Activated CD8-positive, alpha-beta memory T cell treated with anti-CD3 and anti-CD28 coated beads, Interleukin-2, amount 50 U/mL, for 48 hours (primary cell): ENCODE results near the gene MLPH.

Experiments used
- DNase-seq: peaks from one replicate; pipeline ENCODE4 v3.0.0-alpha.2; 2020

Gene MLPH

DNA sequence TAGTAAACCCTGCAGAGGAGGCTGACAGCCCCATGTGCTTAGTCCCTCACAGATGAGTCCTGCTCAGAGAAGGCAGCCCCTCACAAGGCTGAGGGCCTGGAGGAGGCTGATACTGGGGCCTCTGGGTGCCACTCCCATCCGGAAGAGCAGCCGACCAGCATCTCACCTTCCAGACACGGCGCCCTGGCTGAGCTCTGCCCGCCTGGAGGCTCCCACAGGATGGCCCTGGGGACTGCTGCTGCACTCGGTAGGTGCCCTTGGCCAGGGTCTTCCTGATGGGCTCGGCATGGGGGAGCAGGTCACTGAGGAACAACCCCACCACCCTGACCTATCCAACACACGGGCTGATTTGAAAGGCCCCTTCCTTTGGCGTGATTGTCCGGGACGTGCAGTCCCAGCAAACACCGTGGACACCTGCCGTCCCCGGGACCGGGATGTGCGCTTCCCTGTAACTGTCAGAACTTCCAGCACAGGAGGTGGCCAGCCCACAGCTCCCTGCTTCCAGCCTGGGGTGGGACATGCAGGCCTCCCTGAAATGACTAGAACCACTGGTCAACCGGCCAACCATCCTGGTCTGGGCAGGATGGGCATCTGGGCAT, 38.6 kb downstream of the MLPH start:
- DNase-seq = no peak

DNA sequence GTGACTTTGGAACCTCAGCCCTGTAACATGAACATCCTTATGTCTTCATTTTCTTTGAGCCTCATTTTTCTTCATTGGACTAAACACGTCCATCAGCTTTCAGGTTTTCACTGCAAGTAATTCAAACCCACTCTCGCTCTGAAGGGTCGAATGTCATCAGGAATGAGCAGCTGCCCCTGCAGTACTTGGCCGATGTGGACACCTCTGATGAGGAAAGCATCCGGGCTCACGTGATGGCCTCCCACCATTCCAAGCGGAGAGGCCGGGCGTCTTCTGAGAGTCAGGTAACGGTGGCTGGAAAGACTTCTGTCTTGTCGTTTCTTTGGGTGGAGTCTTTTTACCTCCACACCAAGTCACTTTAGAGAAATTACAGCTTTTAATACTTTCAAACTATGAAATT, 40.2 kb downstream of the MLPH start:
- DNase-seq = no peak

DNA sequence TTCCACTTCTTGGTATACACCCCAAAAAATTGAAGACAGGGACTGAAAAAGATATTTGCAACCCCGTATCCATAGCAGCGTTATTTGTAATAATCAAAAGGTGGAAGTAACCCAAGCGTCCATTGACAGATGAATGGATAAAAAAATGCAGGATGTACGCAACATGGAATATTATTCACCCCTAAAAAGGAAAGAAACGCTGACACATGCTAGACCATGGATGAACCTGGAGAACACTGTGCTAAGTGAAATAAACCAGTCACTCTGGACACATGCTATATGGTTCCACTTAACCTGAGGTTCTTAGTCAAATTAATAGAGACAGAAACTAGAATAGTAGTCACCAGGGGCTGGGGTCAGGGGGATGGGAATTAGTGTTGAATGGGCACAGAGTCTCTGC, 40.7 kb downstream of the MLPH start:
- no peak for DNase-seq

DNA sequence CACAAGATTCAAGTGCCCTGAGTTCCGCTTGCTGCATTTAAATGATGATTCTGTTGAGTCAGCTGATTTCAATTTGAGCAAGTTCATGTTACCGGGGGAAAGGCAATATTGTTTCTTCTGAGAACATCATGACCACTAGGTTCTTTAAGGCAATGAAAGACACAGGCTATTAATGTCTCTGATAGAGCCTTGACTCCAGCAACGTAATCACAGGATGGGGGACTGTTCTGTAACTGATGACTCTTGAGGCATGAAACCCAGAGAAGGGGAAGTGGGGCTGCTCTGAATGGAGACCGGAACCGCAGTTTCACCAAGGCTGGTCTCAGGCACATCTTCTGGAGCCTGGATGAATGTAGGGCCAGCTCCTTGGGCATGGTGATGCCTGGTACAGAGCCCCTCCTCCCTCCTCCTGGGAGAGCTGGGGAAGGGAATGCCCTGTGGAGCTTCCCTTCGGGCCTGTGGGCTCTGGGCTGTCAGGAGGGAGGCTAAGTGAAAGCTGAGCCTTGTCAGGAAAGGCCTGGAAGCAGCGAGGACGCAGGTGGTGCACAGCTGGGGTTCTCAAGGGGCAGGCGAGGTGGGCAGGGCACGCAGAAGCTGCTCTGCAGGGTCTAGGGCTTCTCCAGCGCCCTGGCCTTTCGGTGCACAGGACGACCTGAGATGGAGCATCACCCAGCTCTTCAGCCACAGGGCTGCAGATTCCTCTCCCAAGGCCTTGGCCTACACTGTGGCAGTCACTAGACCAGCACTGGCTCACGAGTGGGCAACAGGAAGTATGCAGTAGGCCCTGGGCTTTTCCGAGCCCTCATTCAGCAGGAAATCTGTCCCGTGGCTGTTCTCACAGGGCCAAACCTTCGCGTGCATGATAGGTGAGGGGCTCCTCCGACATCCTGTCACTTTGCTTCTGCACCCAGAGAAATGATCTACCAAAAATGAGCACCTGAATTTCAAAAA, 42.7 kb downstream of the MLPH start:
- DNase-seq = no peak

DNA sequence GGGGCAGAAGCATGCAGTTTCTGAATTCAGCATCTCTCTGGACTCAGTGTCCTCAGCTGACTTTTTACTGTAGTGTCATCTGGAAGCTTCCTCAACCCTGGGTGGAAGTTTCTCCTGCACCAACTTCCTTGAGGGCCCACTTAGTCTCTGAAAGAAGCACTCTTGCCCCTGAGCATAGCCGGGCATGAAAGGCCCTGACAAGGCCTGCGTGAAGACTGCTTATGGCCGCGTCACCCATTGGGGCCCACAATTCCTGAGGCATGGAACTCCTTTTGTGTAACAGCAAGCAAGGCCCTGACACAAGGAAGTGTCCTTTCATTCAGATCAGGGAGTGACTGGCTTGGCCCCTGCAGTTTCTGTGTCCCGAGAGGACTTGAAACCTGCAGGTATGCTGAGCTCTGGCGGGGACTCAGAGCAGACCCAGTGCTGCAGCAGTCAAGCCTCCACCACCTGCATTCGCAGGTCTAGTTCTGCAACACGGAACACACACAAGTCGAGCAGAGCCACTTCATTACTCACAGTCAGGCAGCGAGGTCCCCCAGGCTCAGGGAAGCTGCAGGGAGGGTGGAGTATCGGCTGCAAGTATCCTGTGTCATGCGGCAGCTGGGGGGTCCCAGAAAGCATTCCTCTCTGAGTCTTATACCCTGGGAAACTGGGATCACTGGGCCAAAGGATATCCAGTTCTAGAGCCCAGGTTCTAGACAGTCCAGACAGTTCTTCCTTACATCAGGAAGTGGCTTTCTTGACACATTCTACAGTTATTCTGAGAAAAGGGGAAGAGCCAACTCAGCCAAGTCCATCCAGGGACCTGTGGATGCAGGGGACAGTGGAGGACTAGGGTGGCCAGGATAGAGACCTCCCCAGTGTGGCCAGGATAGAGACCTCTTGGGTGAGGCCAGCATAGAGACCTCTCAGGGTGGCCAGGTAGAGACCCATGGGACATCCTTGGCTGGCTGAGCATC, 43.7 kb downstream of the MLPH start:
- DNase-seq = no peak

DNA sequence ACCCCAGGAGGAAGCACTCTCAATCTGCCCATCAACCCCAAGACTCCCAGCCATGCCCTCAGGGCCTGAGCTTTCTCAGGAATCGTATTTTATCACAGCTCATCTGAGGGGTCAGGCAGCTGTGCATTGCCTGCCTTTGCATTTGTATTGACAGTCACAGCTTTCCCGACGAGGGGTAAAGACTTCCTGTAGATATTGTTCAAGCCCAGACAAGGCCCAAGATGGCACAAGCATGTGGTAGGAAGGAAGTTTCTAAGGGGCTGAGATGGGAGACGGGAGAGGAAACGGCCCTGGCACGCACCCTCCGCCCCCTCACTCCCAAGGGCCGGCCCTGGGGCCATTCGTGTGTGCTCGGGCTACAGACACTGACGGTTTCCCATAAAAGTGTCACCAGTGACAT, 45.1 kb downstream of the MLPH start:
- no peak for DNase-seq

DNA sequence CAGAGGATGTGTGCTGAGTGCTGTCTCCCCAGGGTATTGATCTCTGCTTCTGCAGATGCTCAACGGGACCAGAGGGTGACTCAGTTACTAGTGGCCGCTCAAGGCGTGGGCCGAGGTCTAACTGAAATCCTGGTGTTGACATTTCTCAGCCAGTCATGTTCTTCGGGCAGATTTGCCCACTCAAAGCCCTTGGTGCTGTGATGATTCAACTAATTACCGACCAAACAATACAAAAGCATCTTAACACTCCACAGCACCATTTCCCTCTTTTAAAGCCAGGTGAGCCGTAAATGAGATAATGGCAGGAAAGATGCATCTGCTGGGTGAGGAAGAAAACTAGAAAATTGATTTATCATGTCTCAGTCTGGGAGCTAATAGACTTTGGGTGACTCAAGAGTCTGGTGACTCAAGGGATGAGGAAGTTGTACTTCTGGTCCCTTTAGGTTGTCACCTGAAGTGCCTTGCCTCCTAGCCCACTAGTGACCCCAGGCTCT, 46.7 kb downstream of the MLPH start:
- no peak for DNase-seq

DNA sequence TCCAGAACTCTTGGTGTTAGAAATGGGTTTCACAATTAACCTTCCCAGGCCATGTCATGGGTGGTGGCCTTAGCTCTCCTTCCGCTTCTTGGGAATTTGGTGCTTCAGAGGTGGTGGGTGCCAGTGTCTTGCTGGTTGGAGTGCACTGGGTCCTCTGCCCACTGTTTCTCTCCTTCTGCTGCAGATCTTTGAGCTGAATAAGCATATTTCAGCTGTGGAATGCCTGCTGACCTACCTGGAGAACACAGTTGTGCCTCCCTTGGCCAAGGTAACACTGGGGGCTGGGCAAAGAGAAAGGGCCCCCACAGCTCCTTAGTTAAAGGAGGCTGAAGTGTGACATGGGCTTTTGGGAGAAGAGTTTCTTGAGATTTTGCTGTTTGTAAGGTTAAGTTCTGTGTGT, 47.3 kb downstream of the MLPH start:
- DNase-seq = no peak

DNA sequence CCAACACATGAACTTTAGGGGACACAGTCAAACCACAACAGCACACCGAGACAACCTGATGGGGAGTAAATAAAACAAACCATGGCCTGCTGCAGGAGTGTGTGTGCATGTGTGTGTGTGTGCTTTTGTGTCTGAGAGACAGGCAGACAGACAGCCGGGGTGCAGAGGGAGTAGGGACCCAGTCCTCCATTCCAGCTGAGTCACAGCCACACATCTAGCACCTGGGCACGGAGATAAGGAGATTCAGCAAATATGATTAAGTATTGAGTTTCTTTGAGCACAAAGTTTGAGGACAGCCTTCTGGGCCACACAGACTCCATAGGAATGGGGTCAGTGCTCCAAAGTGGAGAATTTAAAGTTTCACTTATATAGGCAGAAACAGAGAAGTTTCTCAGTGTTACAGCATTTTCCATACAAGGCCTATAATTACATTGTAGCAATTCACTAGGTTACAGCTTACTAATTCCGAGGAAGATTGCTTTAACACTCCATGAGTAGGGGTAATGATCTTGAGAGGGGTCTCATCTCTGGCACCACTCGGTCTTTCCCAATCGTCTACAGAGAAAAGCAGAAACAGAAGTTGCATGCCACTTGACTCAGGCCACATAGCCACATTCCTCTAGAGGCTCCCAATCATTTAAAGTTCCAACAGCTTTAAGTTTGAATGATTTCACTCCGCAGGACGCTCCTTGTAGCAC, 48.5 kb downstream of the MLPH start:
- no peak for DNase-seq

DNA sequence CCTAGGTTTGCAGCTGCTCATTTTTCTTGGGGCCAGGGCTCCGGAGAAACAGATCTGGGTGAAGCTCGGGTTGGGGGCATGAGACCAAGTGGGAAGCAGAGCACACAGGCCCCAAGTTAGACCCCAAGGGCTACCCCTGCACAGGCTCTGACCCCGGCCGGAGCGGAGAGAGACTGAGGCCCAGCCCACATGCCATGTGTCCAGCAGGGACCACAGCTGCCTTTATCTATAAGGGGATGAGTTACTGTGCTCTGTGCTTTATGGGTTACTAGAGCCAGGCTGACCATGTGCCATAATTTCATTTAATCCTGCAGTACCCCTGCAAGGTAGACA, 49.0 kb downstream of the MLPH start:
- DNase-seq = no peak

DNA sequence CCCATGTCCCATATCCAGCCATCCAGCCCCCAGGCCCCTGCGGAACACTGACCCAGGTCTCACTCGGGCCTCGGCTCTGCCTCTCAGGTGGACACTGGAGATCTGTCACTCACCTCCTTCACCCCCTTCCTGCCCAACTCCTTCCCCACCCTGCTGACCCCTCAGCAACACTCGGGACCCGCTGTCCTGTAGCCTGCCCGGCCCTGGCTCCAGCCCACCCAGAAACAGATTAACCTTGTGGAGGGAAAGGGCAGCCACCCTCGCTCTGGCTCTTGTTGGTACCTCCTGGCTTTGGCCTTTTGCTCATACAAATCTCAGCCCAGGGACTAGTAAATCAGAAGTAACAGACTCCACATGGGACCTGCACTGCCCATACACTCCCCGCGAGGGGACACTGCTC, 49.6 kb downstream of the MLPH start:
- no peak for DNase-seq

DNA sequence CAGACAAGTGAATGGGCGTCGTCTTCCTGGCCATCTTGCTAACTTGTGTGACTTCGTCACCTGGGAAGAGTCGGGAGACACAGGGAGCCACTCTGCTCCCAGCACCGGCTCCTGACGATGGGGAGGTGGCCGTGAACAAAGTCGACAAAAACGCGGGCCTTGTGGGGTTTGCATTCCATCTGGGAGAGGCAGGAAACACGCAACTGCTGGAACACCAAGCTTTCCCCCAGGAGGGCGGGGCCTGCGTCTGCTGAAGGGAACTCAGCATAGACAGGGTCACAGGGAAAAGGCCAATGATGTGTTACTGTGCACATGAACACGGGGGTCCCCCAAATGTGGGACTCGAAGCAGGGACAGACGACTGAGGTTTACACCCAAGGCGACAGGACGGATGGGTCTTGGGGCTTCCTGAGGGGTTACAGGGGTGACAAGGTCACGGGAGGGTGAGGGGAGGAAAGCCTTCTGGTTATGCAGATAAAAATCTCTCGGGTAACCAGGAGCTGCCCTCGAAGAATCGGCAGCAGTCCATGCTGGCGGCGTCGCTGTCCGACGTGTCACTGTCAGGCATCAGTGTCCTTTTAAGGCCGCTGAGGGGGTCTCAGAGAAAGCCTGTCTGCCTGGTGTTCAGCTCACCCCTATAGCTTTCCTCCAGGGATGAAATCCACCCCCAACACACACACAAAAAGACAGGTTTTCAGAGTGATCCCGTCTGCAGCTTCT, 51.1 kb downstream of the MLPH start:
- DNase-seq = no peak

DNA sequence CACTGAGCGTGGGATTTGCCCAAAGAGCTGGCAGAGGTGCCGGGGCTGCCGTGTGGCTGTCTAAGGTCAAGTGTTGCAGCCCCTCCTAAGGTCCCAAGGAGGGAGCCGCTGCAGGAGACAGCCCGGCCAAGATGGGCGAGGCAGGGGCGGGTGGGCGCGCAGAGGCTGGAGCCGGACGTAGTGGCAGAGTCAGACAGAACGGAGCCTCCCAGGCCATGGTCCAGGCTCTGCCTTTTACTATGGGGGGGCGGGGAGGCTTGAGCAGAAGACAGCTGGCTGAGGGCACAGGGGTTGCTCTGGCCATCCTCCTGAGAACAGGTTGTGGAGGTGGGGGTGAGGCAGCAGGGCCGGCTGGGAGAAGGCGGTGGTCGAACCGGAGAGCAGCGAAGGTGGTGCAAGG, 51.9 kb downstream of the MLPH start:
- DNase-seq = no peak

DNA sequence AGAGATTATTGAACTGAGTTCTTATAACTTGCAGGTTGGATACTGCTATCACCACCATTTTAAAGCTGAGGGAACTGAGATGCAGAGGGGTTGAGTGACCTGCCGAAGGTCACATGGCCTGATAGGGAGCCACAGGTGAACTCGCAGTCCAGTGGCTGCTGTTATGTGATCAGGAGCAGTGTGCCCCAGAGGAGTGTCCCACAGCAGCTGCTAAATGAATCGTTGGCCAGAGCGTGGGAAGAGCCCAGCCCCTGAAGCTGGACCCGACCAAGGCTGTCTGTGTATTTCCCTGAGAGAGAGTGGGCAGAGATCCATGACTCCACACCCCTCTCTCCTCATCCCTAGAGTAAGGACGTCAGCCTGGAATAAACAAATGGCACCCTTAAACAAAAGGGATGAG, 52.6 kb downstream of the MLPH start:
- DNase-seq = no peak

DNA sequence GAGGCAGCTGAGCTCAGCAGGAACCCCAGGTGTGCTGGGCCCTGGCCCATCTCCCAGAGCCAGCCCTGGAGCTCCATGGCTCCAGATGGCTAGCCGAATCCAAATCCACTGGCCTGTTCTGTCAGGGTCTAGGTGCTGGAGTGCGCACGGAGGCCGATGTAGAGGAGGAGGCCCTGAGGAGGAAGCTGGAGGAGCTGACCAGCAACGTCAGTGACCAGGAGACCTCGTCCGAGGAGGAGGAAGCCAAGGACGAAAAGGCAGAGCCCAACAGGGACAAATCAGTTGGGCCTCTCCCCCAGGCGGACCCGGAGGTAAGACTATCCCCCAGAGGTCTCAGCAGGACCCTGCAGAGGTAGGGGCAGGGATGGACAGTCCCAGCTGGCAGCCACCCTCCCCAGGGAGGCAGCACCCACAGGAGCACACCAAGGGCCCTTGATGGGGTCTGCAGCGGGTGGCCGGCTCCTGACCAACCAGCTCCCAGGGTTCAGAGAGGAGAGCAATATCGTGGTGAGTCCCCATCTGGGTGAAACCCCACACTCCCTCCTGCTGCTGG, 53.2 kb downstream of the MLPH start:
- DNase-seq = no peak

DNA sequence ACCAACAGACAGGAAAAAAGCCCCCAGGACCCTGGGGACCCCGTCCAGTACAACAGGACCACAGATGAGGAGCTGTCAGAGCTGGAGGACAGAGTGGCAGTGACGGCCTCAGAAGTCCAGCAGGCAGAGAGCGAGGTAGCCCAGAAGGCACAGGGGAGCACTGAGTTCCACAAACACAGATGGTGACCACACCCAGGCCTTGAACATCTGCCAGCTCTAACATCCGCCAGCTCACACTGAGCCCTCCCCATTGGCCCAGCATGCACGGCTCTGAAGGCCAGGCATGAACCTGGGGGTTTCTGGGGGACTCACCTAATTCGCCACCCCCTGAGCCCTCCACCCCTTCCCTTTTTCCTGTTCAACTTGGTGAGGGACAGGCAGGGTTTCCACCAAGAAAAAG, 53.8 kb downstream of the MLPH start:
- DNase-seq = no peak

DNA sequence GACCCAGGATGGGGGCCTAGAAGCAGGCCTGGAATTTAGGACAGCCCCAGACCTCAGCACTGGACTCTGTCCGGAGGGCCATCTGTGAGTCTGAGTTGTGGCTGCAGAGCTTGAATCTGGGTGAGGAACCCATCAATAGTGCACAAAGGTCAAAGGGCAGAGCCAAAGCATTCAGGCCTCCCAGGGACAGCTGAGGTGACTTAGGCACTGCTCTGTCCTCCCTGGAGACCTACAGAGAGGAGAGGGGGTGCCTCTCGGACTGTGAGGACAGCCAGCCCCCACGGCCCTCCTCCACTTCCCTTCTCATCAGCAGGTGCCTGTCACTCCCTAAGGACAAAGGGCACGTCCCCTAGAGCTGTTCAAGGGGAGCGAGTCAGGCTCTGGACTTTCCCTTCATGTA, 54.2 kb downstream of the MLPH start:
- DNase-seq = no peak

DNA sequence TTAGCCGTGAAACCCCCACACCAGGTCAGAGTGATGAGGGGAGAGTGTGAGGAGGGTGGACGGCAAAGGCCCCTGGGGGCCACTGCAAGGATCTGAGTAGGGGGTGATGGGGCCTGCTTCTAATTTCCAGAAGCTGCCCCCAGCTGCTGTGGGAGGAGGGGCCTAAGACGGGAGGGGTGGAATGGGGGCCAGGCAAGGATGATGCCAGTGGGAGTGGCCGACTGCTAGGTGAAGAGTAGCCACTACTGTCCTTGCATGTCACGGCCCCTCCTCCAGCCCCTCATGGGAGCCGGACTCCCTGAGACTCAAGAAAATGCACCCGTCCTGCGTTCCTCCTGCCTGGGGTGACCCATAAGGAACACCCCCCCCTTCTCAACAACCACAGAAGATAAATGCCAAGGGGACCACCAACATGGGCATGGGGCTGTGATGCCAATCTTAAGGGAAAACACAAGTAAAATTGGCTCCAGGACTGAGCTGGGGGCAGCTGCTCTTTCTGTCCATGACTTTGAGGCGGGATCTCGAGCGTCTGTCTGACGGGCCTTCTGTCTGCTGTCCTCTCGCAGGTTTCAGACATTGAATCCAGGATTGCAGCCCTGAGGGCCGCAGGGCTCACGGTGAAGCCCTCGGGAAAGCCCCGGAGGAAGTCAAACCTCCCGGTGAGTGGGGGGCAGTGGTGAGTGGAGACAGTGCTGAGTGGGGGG, 55.1 kb downstream of the MLPH start:
- DNase-seq = no peak

DNA sequence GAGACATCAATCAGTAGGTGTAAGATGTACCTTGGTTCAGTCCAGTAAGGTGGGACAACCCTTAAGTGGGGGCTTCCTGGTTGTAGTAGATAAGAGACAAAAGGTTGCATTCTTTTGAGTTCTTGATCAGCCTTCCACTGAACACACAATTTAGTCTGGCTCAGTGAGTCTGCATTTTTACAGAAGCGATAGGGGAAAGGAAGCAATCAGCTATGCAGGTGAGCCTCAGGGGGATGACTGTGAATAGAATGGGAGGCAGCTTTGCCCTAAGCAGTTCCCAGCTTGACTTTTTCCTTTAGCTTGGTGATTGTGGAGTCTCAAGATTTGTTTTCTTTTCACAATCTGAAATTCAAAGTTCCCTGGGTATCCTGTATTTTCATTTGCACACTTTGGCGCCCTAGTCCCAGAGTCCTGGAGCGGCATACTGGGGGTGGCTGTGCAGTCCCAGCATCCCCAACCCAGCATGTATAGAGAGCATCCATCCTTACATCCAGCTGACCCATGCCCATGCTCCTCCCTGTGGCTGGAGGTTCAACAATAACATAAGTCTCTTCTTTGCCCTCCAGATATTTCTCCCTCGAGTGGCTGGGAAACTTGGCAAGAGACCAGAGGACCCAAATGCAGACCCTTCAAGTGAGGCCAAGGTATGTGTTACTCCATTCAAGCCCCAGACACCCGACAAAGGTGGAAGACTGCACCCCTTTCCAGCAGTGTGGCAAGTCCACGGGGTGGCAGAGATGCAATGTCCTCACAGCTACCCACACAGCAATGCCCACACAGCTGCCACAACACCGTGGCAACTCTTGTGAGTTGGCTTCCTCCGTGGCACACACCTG, 59.2 kb downstream of the MLPH start:
- DNase-seq = no peak

DNA sequence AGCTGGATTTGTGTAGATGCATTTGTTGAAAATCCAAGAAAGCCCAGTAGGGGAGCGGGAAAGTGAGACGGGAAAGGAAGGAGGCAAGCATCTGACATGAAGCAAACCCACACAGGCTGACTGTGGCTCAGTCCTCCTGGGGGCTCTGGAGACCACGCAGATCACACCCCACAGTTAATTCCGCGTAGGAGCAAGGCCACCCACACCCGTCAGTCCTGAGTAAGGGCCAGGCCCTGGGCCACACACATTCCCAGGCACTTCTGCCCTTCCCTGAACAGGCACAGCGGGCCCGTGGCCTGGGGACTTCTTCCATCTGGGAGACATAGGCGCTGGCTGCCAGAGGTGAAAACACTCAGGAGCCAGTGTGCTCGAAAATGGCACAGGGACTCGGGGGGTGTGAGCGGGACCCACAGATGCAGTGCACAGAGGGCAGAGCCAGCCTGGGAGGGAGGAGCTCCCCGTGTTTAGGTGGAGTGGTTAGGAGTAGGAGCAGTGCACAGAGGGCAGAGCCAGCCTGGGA, 59.9 kb downstream of the MLPH start:
- no peak for DNase-seq
